IPS-NIHi7 (cell line): Measurements from ENCODE around the gene CLK3.
A peak's percentile ranks its signal among the peaks of the same experiment; 100 is the strongest.
"Not testable (repeated sequence)": the region's sequence is repeated elsewhere in the genome, so short reads cannot be mapped to it uniquely, and the experiment has no call there.

Experiments used
- DNase-seq: peaks from one replicate; pipeline ENCODE4 v3.0.0; 2012; ENCODE audit warnings: mixed read lengths; ENCODE audit errors: extremely low spot score

Gene CLK3

GRCh38 chr15:74642348-74642733 is 26.7 kb downstream of the CLK3 start:
- no peak for DNase-seq

- DNase-seq: peak; percentile 71
These were observed 27.4 kb downstream of the CLK3 start for GRCh38 chr15:74642734-74643664.

- DNase-seq: no peak
These were observed 28.1 kb downstream of the CLK3 start for GRCh38 chr15:74643665-74644204.

- no peak for DNase-seq
These were observed 30.8 kb downstream of the CLK3 start for GRCh38 chr15:74646480-74646879.

- no peak for DNase-seq
These were observed 32.6 kb downstream of the CLK3 start for GRCh38 chr15:74648051-74648842.

GRCh38 chr15:74651242-74651741 is 35.7 kb downstream of the CLK3 start:
- DNase-seq: no peak

GRCh38 chr15:74653426-74654102 is 37.9 kb downstream of the CLK3 start:
- no peak for DNase-seq

GRCh38 chr15:74655424-74655823 is 39.8 kb downstream of the CLK3 start:
- no peak for DNase-seq

GRCh38 chr15:74656935-74657535 is 41.4 kb downstream of the CLK3 start:
- no peak for DNase-seq

- no peak for DNase-seq
These were observed 42.2 kb downstream of the CLK3 start for GRCh38 chr15:74657846-74658245.

- not testable (repeated sequence) for DNase-seq
These were observed 45.6 kb downstream of the CLK3 start for GRCh38 chr15:74661280-74661679.

GRCh38 chr15:74662064-74662860 is 46.6 kb downstream of the CLK3 start:
- DNase-seq: no peak

- DNase-seq: no peak
These were observed 47.8 kb downstream of the CLK3 start for GRCh38 chr15:74663303-74664027.

GRCh38 chr15:74664028-74664616 is 48.5 kb downstream of the CLK3 start:
- DNase-seq: no peak

GRCh38 chr15:74664670-74665069 is 49.0 kb downstream of the CLK3 start:
- no peak for DNase-seq

- no peak for DNase-seq
These were observed 52.3 kb downstream of the CLK3 start for GRCh38 chr15:74667975-74668374.

GRCh38 chr15:74669627-74670026 is 54.0 kb downstream of the CLK3 start:
- no peak for DNase-seq

- DNase-seq: no peak
These were observed 58.5 kb downstream of the CLK3 start for GRCh38 chr15:74674161-74674560.

GRCh38 chr15:74676801-74677200 is 61.2 kb downstream of the CLK3 start:
- DNase-seq: no peak
